Testis (tissue), 3 donors: ENCODE measurements around the gene SLC5A10. TPM values are rescaled to one million over a fixed set of nuclear protein-coding genes. Genes with fewer than 3 reads are reported as not detected.

Source experiments
- DNase-seq: peaks from one replicate; pipeline ENCODE4 v3.0.0-alpha.2; 2019
- H3K27ac ChIP-seq, 2 donors: fragments of 200-600 bp; sonication (generic); one replicate each; pipeline ENCODE4 v1.5.1; 2019
- H3K27me3 ChIP-seq: fragments of 200-600 bp; sonication (generic); one replicate; pipeline ENCODE4 v1.5.1; 2019
- H3K36me3 ChIP-seq: fragments of 200-600 bp; sonication (generic); one replicate; pipeline ENCODE4 v1.5.1; 2017; ENCODE audit warnings: low read depth; ENCODE audit errors: missing control alignments
- H3K4me1 ChIP-seq: fragments of 200-600 bp; sonication (generic); one replicate; pipeline ENCODE4 v1.5.1; 2019
- H3K4me3 ChIP-seq, 2 donors: fragments of 200-600 bp; sonication (generic); one replicate each; pipeline ENCODE4 v1.5.1; 2017 to 2019
- H3K9me3 ChIP-seq: fragments of 200-600 bp; sonication (generic); one replicate; pipeline ENCODE4 v1.5.1; 2017
- POLR2A ChIP-seq: fragments of 450-650 bp; IDR thresholded peaks from one replicate; pipeline ENCODE4 v1.6.1; 2017; ENCODE audit warnings: antibody characterized with exemption, mild to moderate bottlenecking, moderate library complexity
- WGBS, 2 donors: methylation state at CpG; one replicate each; pipeline ENCODE4 v1.1.5; 2018; 5-methylcytosine and 5-hydroxymethylcytosine counted together
- intact Hi-C: fragments of 100-400 bp; cut with DNase I; formaldehyde crosslinking; loops from one replicate; pipeline ENCODE4 v1.15.1; 2023; ENCODE audit warnings: low total_unique reads
- polyA plus RNA-seq: library from polyadenylated mRNA; stranded (reverse); fragments of 350-450 nt; fragmentation: Illumina TruSeq; extraction: RNeasy Lipid Tissue Mini Kit (QIAGEN cat#74804); gene quantifications from one replicate; pipeline ENCODE4 v1.2.3, GENCODE V29; 2014; ENCODE audit warnings: low read depth, low replicate concordance; ENCODE audit not compliant: insufficient read depth
- total RNA-seq, 2 donors: library from RNA; depleted of rRNA; stranded (reverse); fragments of >200 nt; gene quantifications; one replicate each; pipeline ENCODE4 v1.2.3, GENCODE V29; 2016
- TF ChIP-seq, protein P1 (sequence below), 3 experiments: fragments of 450-650 bp in 2 of 3; fragments of 200-600 bp in 1 of 3; sonication (generic) in 1 of 3; IDR thresholded peaks; one replicate each; pipeline ENCODE4 v1.5.1; 2016 to 2019; ENCODE audit warnings: antibody characterized with exemption in 3 of 3, mild to moderate bottlenecking in 2 of 3, moderate library complexity in 1 of 3

Gene SLC5A10
- total and polyA plus RNA-seq, 3 donors from 2014 or later, result 0.98 to 1.1 (median 1.1) TPM

DNA sequence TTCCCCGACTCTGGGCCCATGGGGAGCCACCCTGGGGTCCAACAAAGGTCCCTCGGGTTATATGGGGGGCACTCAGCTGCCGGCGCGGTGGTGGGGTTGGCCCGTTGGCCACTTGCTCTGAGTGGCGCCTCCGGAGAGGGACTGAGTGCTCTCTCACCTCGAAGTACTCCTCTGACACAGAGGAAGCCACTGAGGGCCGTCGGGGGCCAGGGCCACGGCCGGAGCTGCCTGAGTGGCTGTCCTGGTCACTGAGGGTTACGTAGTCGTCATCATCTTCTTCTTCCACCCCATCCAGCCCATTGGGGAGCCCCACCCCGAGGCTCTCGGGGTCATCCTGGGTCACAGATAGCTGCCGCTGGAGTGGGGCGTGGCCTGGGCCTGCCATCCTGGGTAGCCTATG is 25.7 kb downstream of the SLC5A10 start:
- Histone ChIP-seq H3K36me3 (no peaks in the 10 kb centered on the region), H3K27ac (no peak overlapping the region), H3K4me1 (peaks cover 5% of the 10 kb centered on the region), H3K27me3 (no peaks in the 10 kb centered on the region), H3K9me3 (no peaks in the 10 kb centered on the region), H3K4me3 (no peak overlapping the region)
- no peak for TF ChIP-seq POLR2A
- TF ChIP-seq, protein P1, sequence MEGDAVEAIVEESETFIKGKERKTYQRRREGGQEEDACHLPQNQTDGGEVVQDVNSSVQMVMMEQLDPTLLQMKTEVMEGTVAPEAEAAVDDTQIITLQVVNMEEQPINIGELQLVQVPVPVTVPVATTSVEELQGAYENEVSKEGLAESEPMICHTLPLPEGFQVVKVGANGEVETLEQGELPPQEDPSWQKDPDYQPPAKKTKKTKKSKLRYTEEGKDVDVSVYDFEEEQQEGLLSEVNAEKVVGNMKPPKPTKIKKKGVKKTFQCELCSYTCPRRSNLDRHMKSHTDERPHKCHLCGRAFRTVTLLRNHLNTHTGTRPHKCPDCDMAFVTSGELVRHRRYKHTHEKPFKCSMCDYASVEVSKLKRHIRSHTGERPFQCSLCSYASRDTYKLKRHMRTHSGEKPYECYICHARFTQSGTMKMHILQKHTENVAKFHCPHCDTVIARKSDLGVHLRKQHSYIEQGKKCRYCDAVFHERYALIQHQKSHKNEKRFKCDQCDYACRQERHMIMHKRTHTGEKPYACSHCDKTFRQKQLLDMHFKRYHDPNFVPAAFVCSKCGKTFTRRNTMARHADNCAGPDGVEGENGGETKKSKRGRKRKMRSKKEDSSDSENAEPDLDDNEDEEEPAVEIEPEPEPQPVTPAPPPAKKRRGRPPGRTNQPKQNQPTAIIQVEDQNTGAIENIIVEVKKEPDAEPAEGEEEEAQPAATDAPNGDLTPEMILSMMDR (IDR thresholded peaks at IDR 0.05), result no peak
- intact Hi-C loops, result no loop called here
- no peak for DNase-seq
- 96 to 97% methylated on average over 6 to 19 of the region's 19 CpGs for WGBS, 2 donors

- H3K27ac ChIP-seq, result no peak overlapping the region
- intact Hi-C loops, result no loop called here
- WGBS, 2 donors, result 94 to 100% methylated on average over 4 to 13 of the region's 13 CpGs
- no peaks in the 10 kb centered on the region for H3K9me3 ChIP-seq
- peaks cover 2% of the 10 kb centered on the region for H3K4me1 ChIP-seq
- no peaks in the 10 kb centered on the region for H3K36me3 ChIP-seq
- no peak overlapping the region for H3K4me3 ChIP-seq
- no peak for DNase-seq
- no peak for TF ChIP-seq POLR2A
- TF ChIP-seq, protein P1 (IDR thresholded peaks at IDR 0.05), result no peak
- no peaks in the 10 kb centered on the region for H3K27me3 ChIP-seq
Measured at GRCh38 chr17:18978050-18978449, 26.1 kb downstream of the SLC5A10 start.

- intact Hi-C loops, result no loop called here
- H3K27ac ChIP-seq, result no peak overlapping the region
- TF ChIP-seq, protein P1 (IDR thresholded peaks at IDR 0.05), result no peak
- no peak for TF ChIP-seq POLR2A
- H3K27me3 ChIP-seq, result no peaks in the 10 kb centered on the region
- no peak for DNase-seq
- no peak overlapping the region for H3K4me3 ChIP-seq
- no peaks in the 10 kb centered on the region for H3K4me1 ChIP-seq
- no peaks in the 10 kb centered on the region for H3K9me3 ChIP-seq
- no peaks in the 10 kb centered on the region for H3K36me3 ChIP-seq
- 93 to 94% methylated on average over 13 to 17 of the region's 17 CpGs for WGBS, 2 donors
Measured at GRCh38 chr17:18978655-18979054, 26.7 kb downstream of the SLC5A10 start.

GRCh38 chr17:18980682-18981334 is 28.8 kb downstream of the SLC5A10 start:
- intact Hi-C loops, result no loop called here
- Histone ChIP-seq H3K9me3 (no peaks in the 10 kb centered on the region), H3K4me1 (no peaks in the 10 kb centered on the region), H3K4me3 (no peak overlapping the region), H3K27me3 (no peaks in the 10 kb centered on the region), H3K36me3 (no peaks in the 10 kb centered on the region), H3K27ac (no peak overlapping the region)
- TF ChIP-seq, protein P1 (IDR thresholded peaks at IDR 0.05), result no peak
- no peak for TF ChIP-seq POLR2A
- no peak for DNase-seq
- WGBS, 2 donors, result 91 to 92% methylated on average over 13 of the region's 13 CpGs

DNA sequence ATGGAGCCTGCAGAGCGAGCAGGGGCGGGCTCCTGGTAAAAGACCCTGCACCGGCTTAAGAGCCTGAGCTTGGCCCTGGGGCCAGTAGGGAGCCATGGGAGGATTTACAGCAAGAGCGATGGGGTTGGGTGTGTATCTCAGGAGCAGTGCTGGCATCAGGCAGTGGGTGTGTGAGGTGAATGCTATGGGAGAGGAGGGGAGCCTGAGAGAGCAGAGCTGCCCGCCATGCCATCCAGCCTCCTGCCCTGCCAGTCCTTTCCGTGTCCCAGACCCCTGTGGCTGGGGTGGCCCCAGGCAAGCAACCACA is 29.3 kb downstream of the SLC5A10 start:
- Histone ChIP-seq H3K27me3 (no peaks in the 10 kb centered on the region), H3K4me3 (no peak overlapping the region), H3K36me3 (no peaks in the 10 kb centered on the region), H3K4me1 (no peaks in the 10 kb centered on the region), H3K27ac (no peak overlapping the region), H3K9me3 (no peaks in the 10 kb centered on the region)
- intact Hi-C loops, result no loop called here
- no peak for DNase-seq
- 90 to 99% methylated on average over 5 to 6 of the region's 6 CpGs for WGBS, 2 donors
- no peak for TF ChIP-seq POLR2A
- TF ChIP-seq, protein P1 (IDR thresholded peaks at IDR 0.05), result no peak
